Liver (tissue), 9 donors: ENCODE data around the gene PTPRD. TPM values are rescaled to one million over a fixed set of nuclear protein-coding genes. Genes with fewer than 3 reads are reported as not detected.

ENCODE experiments used
- DNase-seq: peaks from one replicate; pipeline ENCODE4 v3.0.0-alpha.2; 2017; ENCODE audit warnings: low spot score
- H3K27ac ChIP-seq, 2 donors: one replicate each; pipeline ENCODE4 v1.7.0; 2013; ENCODE audit warnings: inconsistent platforms in 2 of 2, low read length in 2 of 2, control low read depth in 1 of 2, low read depth in 1 of 2, mild to moderate bottlenecking in 1 of 2
- H3K27me3 ChIP-seq, 4 donors: one replicate each; pipeline versions ENCODE4 v1.6.1 to v1.7.0; 2013; ENCODE audit warnings: low read length in 3 of 4, inconsistent platforms in 1 of 4, mild to moderate bottlenecking in 1 of 4, moderate library complexity in 1 of 4; ENCODE audit not compliant: control insufficient read depth in 4 of 4, insufficient read depth in 4 of 4
- H3K36me3 ChIP-seq, 4 donors: one replicate each; pipeline versions ENCODE4 v1.6.1 to v1.7.0; 2013; ENCODE audit warnings: low read length in 3 of 4, mild to moderate bottlenecking in 3 of 4, low read depth in 1 of 4, moderate library complexity in 1 of 4; ENCODE audit not compliant: control insufficient read depth in 4 of 4, insufficient read depth in 3 of 4
- H3K4me1 ChIP-seq, 4 donors: one replicate each; pipeline versions ENCODE4 v1.6.1 to v1.7.0; 2013; ENCODE audit warnings: low read length in 3 of 4, mild to moderate bottlenecking in 3 of 4, moderate library complexity in 1 of 4; ENCODE audit not compliant: control insufficient read depth in 4 of 4, insufficient read depth in 4 of 4
- H3K4me3 ChIP-seq, 3 donors: one replicate each; pipeline versions ENCODE4 v1.6.1 to v1.7.0; 2013; ENCODE audit warnings: low read length in 3 of 3, control low read depth in 1 of 3, low read depth in 1 of 3, mild to moderate bottlenecking in 1 of 3
- H3K9ac ChIP-seq, 2 donors: one replicate each; pipeline ENCODE4 v1.7.0; 2013; ENCODE audit warnings: low read length in 2 of 2, mild to moderate bottlenecking in 2 of 2, moderate library complexity in 2 of 2, control low read depth in 1 of 2, low read depth in 1 of 2
- H3K9me3 ChIP-seq, 4 donors: one replicate each; pipeline versions ENCODE4 v1.6.1 to v1.7.0; 2013; ENCODE audit warnings: low read length in 3 of 4; ENCODE audit not compliant: control insufficient read depth in 4 of 4
- EGR1 ChIP-seq, 2 donors: IDR thresholded peaks; 2 replicates each; pipeline ENCODE4 v1.6.1; 2016 to 2018; ENCODE audit warnings: antibody characterized with exemption in 2 of 2, low read depth in 2 of 2
- FOXA1 ChIP-seq: IDR thresholded peaks from 2 replicates; pipeline ENCODE4 v1.6.1; 2016; ENCODE audit warnings: antibody characterized with exemption
- FOXA2 ChIP-seq: IDR thresholded peaks from 2 replicates; pipeline ENCODE4 v1.6.1; 2016; ENCODE audit warnings: antibody characterized with exemption
- GABPA ChIP-seq, 2 donors: IDR thresholded peaks in 1 of 2; conservative IDR thresholded peaks in 1 of 2; 2 replicates each; pipeline ENCODE4 v1.6.1; 2016; ENCODE audit warnings: antibody characterized with exemption in 2 of 2, mild to moderate bottlenecking in 1 of 2, moderate library complexity in 1 of 2
- HNF4A ChIP-seq, 2 donors: conservative IDR thresholded peaks; 2 replicates each; pipeline ENCODE4 v1.6.1; 2016; ENCODE audit warnings: antibody characterized with exemption in 2 of 2, mild to moderate bottlenecking in 2 of 2
- HNF4G ChIP-seq: IDR thresholded peaks from 2 replicates; pipeline ENCODE4 v1.6.1; 2016; ENCODE audit warnings: antibody characterized with exemption
- JUND ChIP-seq, 2 donors: IDR thresholded peaks; 2 replicates each; pipeline ENCODE4 v1.6.1; 2016; ENCODE audit warnings: antibody characterized with exemption in 2 of 2
- NR2F2 ChIP-seq: IDR thresholded peaks from 2 replicates; pipeline ENCODE4 v1.6.1; 2016; ENCODE audit warnings: antibody characterized with exemption
- RAD21 ChIP-seq, 2 donors: IDR thresholded peaks; 2 replicates each; pipeline ENCODE4 v1.6.1; 2016; ENCODE audit warnings: antibody characterized with exemption in 2 of 2, mild to moderate bottlenecking in 2 of 2
- RXRA ChIP-seq, 2 donors: IDR thresholded peaks; 2 replicates each; pipeline ENCODE4 v1.6.1; 2017 to 2018; ENCODE audit warnings: antibody characterized with exemption in 2 of 2, mild to moderate bottlenecking in 1 of 2
- SP1 ChIP-seq: IDR thresholded peaks from 2 replicates; pipeline ENCODE4 v1.6.1; 2018; ENCODE audit warnings: antibody characterized with exemption, mild to moderate bottlenecking
- TAF1 ChIP-seq: conservative IDR thresholded peaks from 2 replicates; pipeline ENCODE4 v1.6.1; 2016; ENCODE audit warnings: antibody characterized with exemption, mild to moderate bottlenecking
- YY1 ChIP-seq: IDR thresholded peaks from 2 replicates; pipeline ENCODE4 v1.6.1; 2016; ENCODE audit warnings: antibody characterized with exemption, mild to moderate bottlenecking
- WGBS: extraction: QIAGEN DNeasy Blood & Tissue Kit; methylation state at CpG from one replicate; pipeline ENCODE4 v1.1.7; 2013; 5-methylcytosine and 5-hydroxymethylcytosine counted together
- polyA plus RNA-seq, 2 donors: library from polyadenylated mRNA; stranded (reverse) in 1 of 2; unstranded in 1 of 2; fragments of 200-250 nt in 1 of 2; fragments of >200 nt in 1 of 2; fragmentation: Nextera tagmentation in 1 of 2; extraction: Ambion mirVana in 1 of 2; gene quantifications; one replicate each; pipeline versions ENCODE4 v1.2.1 to v1.2.3, GENCODE V29; 2013 to 2015
- total RNA-seq, 2 donors: library from RNA; depleted of rRNA; stranded (reverse); fragments of >200 nt; gene quantifications; one replicate each; pipeline ENCODE4 v1.2.3, GENCODE V29; 2014
- TF ChIP-seq, protein P1 (sequence below): IDR thresholded peaks from 2 replicates; pipeline ENCODE4 v1.6.1; 2016; ENCODE audit warnings: antibody characterized with exemption, mild to moderate bottlenecking
- TF ChIP-seq, protein P2 (sequence below): IDR thresholded peaks from 2 replicates; pipeline ENCODE4 v1.6.1; 2016; ENCODE audit warnings: antibody characterized with exemption
- TF ChIP-seq, protein P3 (sequence below): IDR thresholded peaks from 2 replicates; pipeline ENCODE4 v1.6.1; 2016; ENCODE audit warnings: antibody characterized with exemption
- TF ChIP-seq, protein P4 (sequence below): IDR thresholded peaks from 2 replicates; pipeline ENCODE4 v1.6.1; 2016; ENCODE audit warnings: antibody characterized with exemption
- TF ChIP-seq, protein P5 (sequence below): fragments of 150-350 bp; IDR thresholded peaks from 2 replicates; pipeline ENCODE4 v1.5.1; 2017; ENCODE audit warnings: improper control_type of control experiment, low read depth, low read length; ENCODE audit not compliant: missing input control
- donor health status: healthy.
- donor health status: healthy.
- donor health status: healthy.
- donor health status: healthy.
- donor health status: healthy.

The PTPRD gene
- total and polyA plus RNA-seq, 4 donors = 0.78 to 34.2 (median 4.7) TPM

DNA sequence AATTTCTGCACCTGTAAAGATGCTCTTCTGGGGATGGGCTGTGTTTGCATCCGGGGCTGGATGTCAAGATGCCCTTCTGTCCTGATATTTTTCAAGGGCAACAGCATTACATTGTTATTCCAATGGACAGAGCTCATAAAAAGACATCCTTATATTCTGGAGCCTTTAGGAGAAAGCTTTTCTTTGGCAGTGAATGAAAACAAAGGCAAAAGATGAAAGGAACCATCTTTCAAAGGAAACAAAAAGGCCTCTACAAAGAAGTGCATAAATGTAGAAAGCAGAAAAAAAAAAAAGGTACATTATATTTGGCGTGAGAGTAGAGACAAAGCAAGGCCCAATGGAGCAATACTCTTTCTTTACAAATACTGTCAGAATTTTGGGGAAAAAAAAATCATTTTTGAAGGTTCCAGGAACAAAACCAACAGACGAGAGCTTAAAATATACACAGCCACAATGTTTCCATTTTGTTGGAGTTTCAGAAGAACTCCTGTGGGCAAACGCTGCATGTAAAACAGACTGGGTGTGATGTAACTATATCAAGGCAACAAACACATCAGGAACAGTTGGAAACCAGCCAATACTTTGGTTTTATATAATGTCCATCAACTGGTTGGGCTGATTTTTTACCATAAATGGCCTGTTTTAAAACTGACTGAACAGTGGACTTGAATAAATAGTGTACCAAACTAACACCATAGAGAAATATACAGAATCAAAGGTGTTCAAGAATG is 1927.7 kb downstream of the PTPRD start:
- no peak overlapping the region for H3K27ac ChIP-seq
- 78% methylated on average over 4 of the region's 4 CpGs for WGBS
- H3K36me3 ChIP-seq = no peaks in the 10 kb centered on the region
- no peak for DNase-seq
- H3K4me3 ChIP-seq = no peak overlapping the region
- no peak overlapping the region for H3K9ac ChIP-seq
- no peaks in the 10 kb centered on the region for H3K4me1 ChIP-seq
- TF ChIP-seq HNF4A (conservative IDR thresholded peaks at IDR 0.05) (no peak), YY1 (no peak), NR2F2 (no peak), TAF1 (no peak), FOXA2 (no peak), FOXA1 (no peak), GABPA (IDR thresholded peaks at IDR 0.05 in 1 of 2, conservative IDR thresholded peaks at IDR 0.05 in 1 of 2) (no peak), HNF4G (no peak), JUND (IDR thresholded peaks at IDR 0.05) (no peak), RXRA (IDR thresholded peaks at IDR 0.05) (no peak), SP1 (no peak), RAD21 (IDR thresholded peaks at IDR 0.05) (no peak), EGR1 (IDR thresholded peaks at IDR 0.05; ENCODE audit: low read depth in 2 of 2) (no peak)
- TF ChIP-seq, protein P1, sequence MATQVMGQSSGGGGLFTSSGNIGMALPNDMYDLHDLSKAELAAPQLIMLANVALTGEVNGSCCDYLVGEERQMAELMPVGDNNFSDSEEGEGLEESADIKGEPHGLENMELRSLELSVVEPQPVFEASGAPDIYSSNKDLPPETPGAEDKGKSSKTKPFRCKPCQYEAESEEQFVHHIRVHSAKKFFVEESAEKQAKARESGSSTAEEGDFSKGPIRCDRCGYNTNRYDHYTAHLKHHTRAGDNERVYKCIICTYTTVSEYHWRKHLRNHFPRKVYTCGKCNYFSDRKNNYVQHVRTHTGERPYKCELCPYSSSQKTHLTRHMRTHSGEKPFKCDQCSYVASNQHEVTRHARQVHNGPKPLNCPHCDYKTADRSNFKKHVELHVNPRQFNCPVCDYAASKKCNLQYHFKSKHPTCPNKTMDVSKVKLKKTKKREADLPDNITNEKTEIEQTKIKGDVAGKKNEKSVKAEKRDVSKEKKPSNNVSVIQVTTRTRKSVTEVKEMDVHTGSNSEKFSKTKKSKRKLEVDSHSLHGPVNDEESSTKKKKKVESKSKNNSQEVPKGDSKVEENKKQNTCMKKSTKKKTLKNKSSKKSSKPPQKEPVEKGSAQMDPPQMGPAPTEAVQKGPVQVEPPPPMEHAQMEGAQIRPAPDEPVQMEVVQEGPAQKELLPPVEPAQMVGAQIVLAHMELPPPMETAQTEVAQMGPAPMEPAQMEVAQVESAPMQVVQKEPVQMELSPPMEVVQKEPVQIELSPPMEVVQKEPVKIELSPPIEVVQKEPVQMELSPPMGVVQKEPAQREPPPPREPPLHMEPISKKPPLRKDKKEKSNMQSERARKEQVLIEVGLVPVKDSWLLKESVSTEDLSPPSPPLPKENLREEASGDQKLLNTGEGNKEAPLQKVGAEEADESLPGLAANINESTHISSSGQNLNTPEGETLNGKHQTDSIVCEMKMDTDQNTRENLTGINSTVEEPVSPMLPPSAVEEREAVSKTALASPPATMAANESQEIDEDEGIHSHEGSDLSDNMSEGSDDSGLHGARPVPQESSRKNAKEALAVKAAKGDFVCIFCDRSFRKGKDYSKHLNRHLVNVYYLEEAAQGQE = no peak
- TF ChIP-seq, protein P2, sequence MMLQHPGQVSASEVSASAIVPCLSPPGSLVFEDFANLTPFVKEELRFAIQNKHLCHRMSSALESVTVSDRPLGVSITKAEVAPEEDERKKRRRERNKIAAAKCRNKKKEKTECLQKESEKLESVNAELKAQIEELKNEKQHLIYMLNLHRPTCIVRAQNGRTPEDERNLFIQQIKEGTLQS = no peak
- TF ChIP-seq, protein P3, sequence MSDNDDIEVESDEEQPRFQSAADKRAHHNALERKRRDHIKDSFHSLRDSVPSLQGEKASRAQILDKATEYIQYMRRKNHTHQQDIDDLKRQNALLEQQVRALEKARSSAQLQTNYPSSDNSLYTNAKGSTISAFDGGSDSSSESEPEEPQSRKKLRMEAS = no peak
- TF ChIP-seq, protein P4, sequence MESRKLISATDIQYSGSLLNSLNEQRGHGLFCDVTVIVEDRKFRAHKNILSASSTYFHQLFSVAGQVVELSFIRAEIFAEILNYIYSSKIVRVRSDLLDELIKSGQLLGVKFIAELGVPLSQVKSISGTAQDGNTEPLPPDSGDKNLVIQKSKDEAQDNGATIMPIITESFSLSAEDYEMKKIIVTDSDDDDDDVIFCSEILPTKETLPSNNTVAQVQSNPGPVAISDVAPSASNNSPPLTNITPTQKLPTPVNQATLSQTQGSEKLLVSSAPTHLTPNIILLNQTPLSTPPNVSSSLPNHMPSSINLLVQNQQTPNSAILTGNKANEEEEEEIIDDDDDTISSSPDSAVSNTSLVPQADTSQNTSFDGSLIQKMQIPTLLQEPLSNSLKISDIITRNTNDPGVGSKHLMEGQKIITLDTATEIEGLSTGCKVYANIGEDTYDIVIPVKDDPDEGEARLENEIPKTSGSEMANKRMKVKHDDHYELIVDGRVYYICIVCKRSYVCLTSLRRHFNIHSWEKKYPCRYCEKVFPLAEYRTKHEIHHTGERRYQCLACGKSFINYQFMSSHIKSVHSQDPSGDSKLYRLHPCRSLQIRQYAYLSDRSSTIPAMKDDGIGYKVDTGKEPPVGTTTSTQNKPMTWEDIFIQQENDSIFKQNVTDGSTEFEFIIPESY = no peak
- TF ChIP-seq, protein P5, sequence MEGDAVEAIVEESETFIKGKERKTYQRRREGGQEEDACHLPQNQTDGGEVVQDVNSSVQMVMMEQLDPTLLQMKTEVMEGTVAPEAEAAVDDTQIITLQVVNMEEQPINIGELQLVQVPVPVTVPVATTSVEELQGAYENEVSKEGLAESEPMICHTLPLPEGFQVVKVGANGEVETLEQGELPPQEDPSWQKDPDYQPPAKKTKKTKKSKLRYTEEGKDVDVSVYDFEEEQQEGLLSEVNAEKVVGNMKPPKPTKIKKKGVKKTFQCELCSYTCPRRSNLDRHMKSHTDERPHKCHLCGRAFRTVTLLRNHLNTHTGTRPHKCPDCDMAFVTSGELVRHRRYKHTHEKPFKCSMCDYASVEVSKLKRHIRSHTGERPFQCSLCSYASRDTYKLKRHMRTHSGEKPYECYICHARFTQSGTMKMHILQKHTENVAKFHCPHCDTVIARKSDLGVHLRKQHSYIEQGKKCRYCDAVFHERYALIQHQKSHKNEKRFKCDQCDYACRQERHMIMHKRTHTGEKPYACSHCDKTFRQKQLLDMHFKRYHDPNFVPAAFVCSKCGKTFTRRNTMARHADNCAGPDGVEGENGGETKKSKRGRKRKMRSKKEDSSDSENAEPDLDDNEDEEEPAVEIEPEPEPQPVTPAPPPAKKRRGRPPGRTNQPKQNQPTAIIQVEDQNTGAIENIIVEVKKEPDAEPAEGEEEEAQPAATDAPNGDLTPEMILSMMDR = no peak
- H3K27me3 ChIP-seq = no peaks in the 10 kb centered on the region
- no peaks in the 10 kb centered on the region for H3K9me3 ChIP-seq
